Nephron (organoid): Measurements from ENCODE around the gene RB1.

ENCODE experiments used
- H3K27ac Mint-ChIP-seq, 3 experiments: 2 replicates each; pipeline ENCODE4 v1.8.0; 2020; ENCODE audit warnings: mixed read lengths in 3 of 3, mild to moderate bottlenecking in 2 of 3, moderate library complexity in 1 of 3
- H3K27me3 Mint-ChIP-seq: 2 replicates; pipeline ENCODE4 v1.8.0; 2021; ENCODE audit warnings: low read depth, mild to moderate bottlenecking, moderate library complexity, mixed read lengths
- H3K36me3 Mint-ChIP-seq: 2 replicates; pipeline ENCODE4 v1.8.0; 2020; ENCODE audit warnings: low read depth, mixed read lengths
- H3K4me1 Mint-ChIP-seq: 2 replicates; pipeline ENCODE4 v1.8.0; 2020; ENCODE audit warnings: mixed read lengths
- H3K4me3 Mint-ChIP-seq, 3 experiments: 2 replicates each; pipeline ENCODE4 v1.8.0; 2020; ENCODE audit warnings: mild to moderate bottlenecking in 3 of 3, mixed read lengths in 3 of 3, moderate library complexity in 2 of 3
- H3K9me3 Mint-ChIP-seq: 2 replicates; pipeline ENCODE4 v1.8.0; 2020; ENCODE audit warnings: mixed read lengths
- CTCF ChIP-seq, 3 experiments: fragments of 200-600 bp; sonication (generic); IDR thresholded peaks; one replicate each; pipeline ENCODE4 v1.5.0; 2021; ENCODE audit warnings: antibody characterized with exemption in 3 of 3; ENCODE audit not compliant: unreplicated experiment in 3 of 3

Gene RB1

GRCh38 chr13:48515732-48516131 lies 212.2 kb downstream of the RB1 start:
- H3K4me1 Mint-ChIP-seq, result peaks cover 8% of the 10 kb centered on the region
- no peak overlapping the region for H3K27ac Mint-ChIP-seq
- H3K4me3 Mint-ChIP-seq, result no peak overlapping the region
- H3K36me3 Mint-ChIP-seq, result peaks cover 50% of the 10 kb centered on the region
- H3K9me3 Mint-ChIP-seq, result no peaks in the 10 kb centered on the region
- TF ChIP-seq CTCF (IDR thresholded peaks at IDR 0.05; ENCODE audit: unreplicated experiment in 3 of 3), result no peak
- no peaks in the 10 kb centered on the region for H3K27me3 Mint-ChIP-seq

GRCh38 chr13:48518083-48518482 lies 214.5 kb downstream of the RB1 start:
- peaks cover 42% of the 10 kb centered on the region for H3K36me3 Mint-ChIP-seq
- H3K4me3 Mint-ChIP-seq, result no peak overlapping the region
- H3K4me1 Mint-ChIP-seq, result no peaks in the 10 kb centered on the region
- H3K9me3 Mint-ChIP-seq, result no peaks in the 10 kb centered on the region
- H3K27ac Mint-ChIP-seq, result no peak overlapping the region
- no peak for TF ChIP-seq CTCF (IDR thresholded peaks at IDR 0.05; ENCODE audit: unreplicated experiment in 3 of 3)
- H3K27me3 Mint-ChIP-seq, result no peaks in the 10 kb centered on the region

- Mint-ChIP-seq H3K4me1 (peaks cover 15% of the 10 kb centered on the region), H3K9me3 (no peaks in the 10 kb centered on the region), H3K27me3 (no peaks in the 10 kb centered on the region), H3K4me3 (no peak overlapping the region), H3K36me3 (peaks cover 5% of the 10 kb centered on the region), H3K27ac (no peak overlapping the region)
- no peak for TF ChIP-seq CTCF (IDR thresholded peaks at IDR 0.05; ENCODE audit: unreplicated experiment in 3 of 3)
Observed at GRCh38 chr13:48526286-48526685, 222.7 kb downstream of the RB1 start.

- Mint-ChIP-seq H3K4me1 (peaks cover 25% of the 10 kb centered on the region), H3K36me3 (no peaks in the 10 kb centered on the region), H3K27me3 (no peaks in the 10 kb centered on the region), H3K4me3 (no peak overlapping the region), H3K27ac (no peak overlapping the region), H3K9me3 (no peaks in the 10 kb centered on the region)
- no peak for TF ChIP-seq CTCF (IDR thresholded peaks at IDR 0.05; ENCODE audit: unreplicated experiment in 3 of 3)
Observed at GRCh38 chr13:48527955-48528354, 224.4 kb downstream of the RB1 start.

- Mint-ChIP-seq H3K36me3 (no peaks in the 10 kb centered on the region), H3K27me3 (no peaks in the 10 kb centered on the region)
Observed at GRCh38 chr13:48528720-48529119, 225.2 kb downstream of the RB1 start.

More at GRCh38 chr13:48528720-48529119, 225.2 kb downstream of the RB1 start:
- Mint-ChIP-seq H3K27ac (no peak overlapping the region), H3K4me1 (peaks cover 25% of the 10 kb centered on the region), H3K9me3 (no peaks in the 10 kb centered on the region), H3K4me3 (no peak overlapping the region)
- TF ChIP-seq CTCF (IDR thresholded peaks at IDR 0.05; ENCODE audit: unreplicated experiment in 3 of 3), result no peak
